HepG2 (cell line): ENCODE measurements around the gene RNF14. TPM values are rescaled to one million over a fixed set of nuclear protein-coding genes. Genes with fewer than 3 reads are reported as not detected.

Experiments used
- CBFB ChIP-seq: sonication (generic); formaldehyde crosslinking; IDR thresholded peaks from 2 replicates; pipeline ENCODE4 v1.4.0; 2020; ENCODE audit warnings: missing genetic modification reagents
- CCAR2 ChIP-seq: fragments of 200-400 bp; formaldehyde crosslinking; optimal IDR thresholded peaks from 2 replicates; pipeline ENCODE3; 2018; ENCODE audit warnings: low read depth, mild to moderate bottlenecking, low read length, moderate library complexity
- EEA1 ChIP-seq: sonication (generic); formaldehyde crosslinking; IDR thresholded peaks from 2 replicates; pipeline ENCODE4 v1.5.1; 2020; ENCODE audit warnings: mild to moderate bottlenecking, missing genetic modification reagents, borderline replicate concordance
- EED ChIP-seq: sonication (generic); formaldehyde crosslinking; IDR thresholded peaks from 2 replicates; pipeline ENCODE4 v1.5.0; 2020; ENCODE audit warnings: mild to moderate bottlenecking, missing genetic modification reagents
- NFIB ChIP-seq: sonication (generic); formaldehyde crosslinking; IDR thresholded peaks from 2 replicates; pipeline ENCODE4 v1.9.0; 2021; ENCODE audit warnings: missing genetic modification reagents, mild to moderate bottlenecking, borderline replicate concordance
- NONO ChIP-seq, 2 experiments: fragments of 450-650 bp in 1 of 2; sonication (generic) in 1 of 2; formaldehyde crosslinking in 1 of 2; IDR thresholded peaks in 1 of 2; conservative IDR thresholded peaks in 1 of 2; 2 replicates each; pipeline versions ENCODE4 v1.6.1 to v1.8.0; 2017 to 2022; ENCODE audit warnings: mild to moderate bottlenecking in 1 of 2, missing genetic modification reagents in 1 of 2, moderate library complexity in 1 of 2
- PAX8 ChIP-seq: sonication (generic); formaldehyde crosslinking; IDR thresholded peaks from 2 replicates; pipeline ENCODE4 v1.8.0; 2022; ENCODE audit warnings: mild to moderate bottlenecking, missing genetic modification reagents, borderline replicate concordance
- SMAD1 ChIP-seq: sonication (generic); formaldehyde crosslinking; IDR thresholded peaks from 2 replicates; pipeline ENCODE4 v1.4.0; 2020; ENCODE audit warnings: missing genetic modification reagents, low read depth, mild to moderate bottlenecking, borderline replicate concordance
- TAF1 ChIP-seq: sonication (generic); formaldehyde crosslinking; IDR thresholded peaks from 2 replicates; pipeline ENCODE4 v1.4.0; 2020; ENCODE audit warnings: missing genetic modification reagents
- TBL1XR1 ChIP-seq: fragments of 150-350 bp; IDR thresholded peaks from 2 replicates; pipeline ENCODE4 v1.6.1; 2014; ENCODE audit warnings: borderline replicate concordance, low read length; ENCODE audit not compliant: partially characterized antibody
- ZKSCAN8 ChIP-seq: IDR thresholded peaks from 2 replicates; pipeline ENCODE4 v1.6.1; 2016; ENCODE audit warnings: borderline replicate concordance, missing genetic modification reagents, missing compliant biosample characterization
- ZNF296 ChIP-seq: sonication (generic); formaldehyde crosslinking; conservative IDR thresholded peaks from 2 replicates; pipeline ENCODE4 v1.5.0; 2020; ENCODE audit warnings: mild to moderate bottlenecking, missing genetic modification reagents
- ZSCAN25 ChIP-seq: sonication (generic); formaldehyde crosslinking; IDR thresholded peaks from 2 replicates; pipeline ENCODE4 v1.8.0; 2022; ENCODE audit warnings: mild to moderate bottlenecking, missing genetic modification reagents
- ZSCAN30 ChIP-seq: sonication (generic); formaldehyde crosslinking; IDR thresholded peaks from 2 replicates; pipeline ENCODE4 v1.5.0; 2020; ENCODE audit warnings: mild to moderate bottlenecking, missing genetic modification reagents
- polyA plus RNA-seq, 8 experiments: library from polyadenylated mRNA; depleted of rRNA in 3 of 8; stranded (reverse) in 7 of 8; unstranded in 1 of 8; fragments of >200 nt; fragmentation: Illumina TruSeq in 4 of 8; extraction: Trizol in 4 of 8; gene quantifications; 2 replicates each; pipeline versions ENCODE4 v1.2.1 to v1.2.3, GENCODE V29; 2011 to 2016; ENCODE audit warnings: low read depth in 4 of 8, missing spikeins in 1 of 8, mixed read lengths in 1 of 8; ENCODE audit not compliant: insufficient read depth in 1 of 8
- total RNA-seq, 5 experiments: library from RNA; depleted of rRNA; stranded (reverse); fragments of >200 nt; fragmentation: Illumina TruSeq; extraction: Trizol; gene quantifications; 2 replicates each; pipeline ENCODE4 v1.2.3, GENCODE V29; 2016; ENCODE audit warnings: low read depth in 1 of 5
- TF ChIP-seq, protein P1 (sequence below): sonication (generic); formaldehyde crosslinking; IDR thresholded peaks from 2 replicates; pipeline ENCODE4 v1.8.1; 2022; ENCODE audit warnings: low read depth, mild to moderate bottlenecking, missing genetic modification reagents
- TF ChIP-seq, protein P2 (sequence below): sonication (generic); formaldehyde crosslinking; conservative IDR thresholded peaks from 2 replicates; pipeline ENCODE4 v1.8.1; 2023; ENCODE audit warnings: missing genetic modification reagents
- TF ChIP-seq, protein P3 (sequence below): sonication (generic); formaldehyde crosslinking; IDR thresholded peaks from 2 replicates; pipeline ENCODE4 v1.5.0; 2020; ENCODE audit warnings: mild to moderate bottlenecking, missing genetic modification reagents
- TF ChIP-seq, protein P4 (sequence below): sonication (generic); formaldehyde crosslinking; IDR thresholded peaks from 2 replicates; pipeline ENCODE4 v1.8.1; 2023; ENCODE audit warnings: mild to moderate bottlenecking, missing genetic modification reagents

Gene RNF14
- total and polyA plus RNA-seq, 2 of the 13 experiments (the other 11 are each of a cell fraction or from before 2014, with no cell fraction given) = 11.3 to 28.1 TPM

DNA sequence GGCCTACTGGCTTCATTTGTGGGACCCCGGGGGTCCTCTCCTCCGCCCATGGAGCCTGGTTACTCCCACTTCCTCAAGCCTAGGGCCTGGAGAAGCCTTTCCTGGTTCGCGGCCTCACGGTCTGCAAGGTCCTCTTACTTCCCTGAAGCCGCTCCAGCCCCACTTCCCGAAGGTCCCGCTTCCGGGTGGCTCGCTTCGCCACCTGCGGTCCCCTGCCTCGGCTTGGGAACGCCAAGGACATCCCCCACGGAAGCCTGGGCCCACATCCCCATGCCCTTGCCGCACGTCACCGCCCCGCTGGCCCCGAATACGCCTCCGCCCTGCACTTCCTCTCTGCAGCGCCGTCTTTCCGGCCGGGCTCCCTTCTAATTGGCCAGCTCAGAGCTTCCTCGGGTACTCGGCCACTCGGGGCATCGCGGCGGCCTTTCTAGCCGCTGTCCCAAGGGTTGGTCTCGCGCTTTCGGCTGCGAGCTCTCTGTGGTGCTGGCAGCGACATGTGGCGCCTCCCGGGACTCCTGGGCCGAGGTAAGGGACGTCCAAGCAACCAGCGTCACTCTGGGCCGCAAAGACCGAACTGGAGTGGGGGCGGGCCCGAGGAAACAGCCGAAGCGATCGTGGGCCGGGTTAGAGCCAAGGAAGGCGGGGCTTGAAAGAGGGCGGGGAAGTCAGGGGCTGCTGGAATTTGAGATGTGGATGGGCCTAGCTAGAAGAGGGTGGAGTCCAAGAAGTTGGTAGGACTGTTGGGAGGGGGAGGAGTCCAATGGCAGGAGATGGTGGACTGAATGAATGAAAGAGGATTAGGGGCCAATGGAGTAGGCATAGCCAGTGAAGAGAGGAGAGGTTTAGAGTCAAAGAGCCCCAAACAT is 45.2 kb upstream of the RNF14 start, which contains the start of gene DELE1 (continued):
- TF ChIP-seq NONO (IDR thresholded peaks at IDR 0.05) (no peak), NONO (CRISPR knock-in tag; conservative IDR thresholded peaks at IDR 0.05) (peak; percentile 35; the same call in 1 of the 2 replicates), ZNF296 (CRISPR knock-in tag) (no peak; the same call in 1 of the 2 replicates), EED (peak; percentile 94; the same call in 1 of the 2 replicates), TAF1 (peak; percentile 84), SMAD1 (CRISPR knock-in tag) (no peak), TBL1XR1 (no peak), CBFB (CRISPR knock-in tag) (no peak), CCAR2 (no peak), NFIB (no peak), EEA1 (no peak), ZSCAN30 (no peak), PAX8 (CRISPR knock-in tag) (peak; percentile 23; the same call in 1 of the 2 replicates), ZKSCAN8 (CRISPR knock-in tag) (0 out of 2 replicates have a peak, but pooled peaks have one; percentile 22), ZSCAN25 (CRISPR knock-in tag) (peak; percentile 43; the same call in 1 of the 2 replicates)
- TF ChIP-seq, protein P1, sequence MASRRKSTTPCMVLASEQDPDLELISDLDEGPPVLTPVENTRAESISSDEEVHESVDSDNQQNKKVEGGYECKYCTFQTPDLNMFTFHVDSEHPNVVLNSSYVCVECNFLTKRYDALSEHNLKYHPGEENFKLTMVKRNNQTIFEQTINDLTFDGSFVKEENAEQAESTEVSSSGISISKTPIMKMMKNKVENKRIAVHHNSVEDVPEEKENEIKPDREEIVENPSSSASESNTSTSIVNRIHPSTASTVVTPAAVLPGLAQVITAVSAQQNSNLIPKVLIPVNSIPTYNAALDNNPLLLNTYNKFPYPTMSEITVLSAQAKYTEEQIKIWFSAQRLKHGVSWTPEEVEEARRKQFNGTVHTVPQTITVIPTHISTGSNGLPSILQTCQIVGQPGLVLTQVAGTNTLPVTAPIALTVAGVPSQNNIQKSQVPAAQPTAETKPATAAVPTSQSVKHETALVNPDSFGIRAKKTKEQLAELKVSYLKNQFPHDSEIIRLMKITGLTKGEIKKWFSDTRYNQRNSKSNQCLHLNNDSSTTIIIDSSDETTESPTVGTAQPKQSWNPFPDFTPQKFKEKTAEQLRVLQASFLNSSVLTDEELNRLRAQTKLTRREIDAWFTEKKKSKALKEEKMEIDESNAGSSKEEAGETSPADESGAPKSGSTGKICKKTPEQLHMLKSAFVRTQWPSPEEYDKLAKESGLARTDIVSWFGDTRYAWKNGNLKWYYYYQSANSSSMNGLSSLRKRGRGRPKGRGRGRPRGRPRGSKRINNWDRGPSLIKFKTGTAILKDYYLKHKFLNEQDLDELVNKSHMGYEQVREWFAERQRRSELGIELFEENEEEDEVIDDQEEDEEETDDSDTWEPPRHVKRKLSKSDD (CRISPR knock-in tag) = peak; percentile 60
- TF ChIP-seq, protein P2, sequence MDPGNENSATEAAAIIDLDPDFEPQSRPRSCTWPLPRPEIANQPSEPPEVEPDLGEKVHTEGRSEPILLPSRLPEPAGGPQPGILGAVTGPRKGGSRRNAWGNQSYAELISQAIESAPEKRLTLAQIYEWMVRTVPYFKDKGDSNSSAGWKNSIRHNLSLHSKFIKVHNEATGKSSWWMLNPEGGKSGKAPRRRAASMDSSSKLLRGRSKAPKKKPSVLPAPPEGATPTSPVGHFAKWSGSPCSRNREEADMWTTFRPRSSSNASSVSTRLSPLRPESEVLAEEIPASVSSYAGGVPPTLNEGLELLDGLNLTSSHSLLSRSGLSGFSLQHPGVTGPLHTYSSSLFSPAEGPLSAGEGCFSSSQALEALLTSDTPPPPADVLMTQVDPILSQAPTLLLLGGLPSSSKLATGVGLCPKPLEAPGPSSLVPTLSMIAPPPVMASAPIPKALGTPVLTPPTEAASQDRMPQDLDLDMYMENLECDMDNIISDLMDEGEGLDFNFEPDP (CRISPR knock-in tag) = no peak
- TF ChIP-seq, protein P3, sequence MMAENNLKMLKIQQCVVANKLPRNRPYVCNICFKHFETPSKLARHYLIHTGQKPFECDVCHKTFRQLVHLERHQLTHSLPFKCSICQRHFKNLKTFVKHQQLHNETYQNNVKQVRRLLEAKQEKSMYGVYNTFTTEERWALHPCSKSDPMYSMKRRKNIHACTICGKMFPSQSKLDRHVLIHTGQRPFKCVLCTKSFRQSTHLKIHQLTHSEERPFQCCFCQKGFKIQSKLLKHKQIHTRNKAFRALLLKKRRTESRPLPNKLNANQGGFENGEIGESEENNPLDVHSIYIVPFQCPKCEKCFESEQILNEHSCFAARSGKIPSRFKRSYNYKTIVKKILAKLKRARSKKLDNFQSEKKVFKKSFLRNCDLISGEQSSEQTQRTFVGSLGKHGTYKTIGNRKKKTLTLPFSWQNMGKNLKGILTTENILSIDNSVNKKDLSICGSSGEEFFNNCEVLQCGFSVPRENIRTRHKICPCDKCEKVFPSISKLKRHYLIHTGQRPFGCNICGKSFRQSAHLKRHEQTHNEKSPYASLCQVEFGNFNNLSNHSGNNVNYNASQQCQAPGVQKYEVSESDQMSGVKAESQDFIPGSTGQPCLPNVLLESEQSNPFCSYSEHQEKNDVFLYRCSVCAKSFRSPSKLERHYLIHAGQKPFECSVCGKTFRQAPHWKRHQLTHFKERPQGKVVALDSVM (CRISPR knock-in tag) = peak; percentile 41; the same call in 1 of the 2 replicates
- TF ChIP-seq, protein P4, sequence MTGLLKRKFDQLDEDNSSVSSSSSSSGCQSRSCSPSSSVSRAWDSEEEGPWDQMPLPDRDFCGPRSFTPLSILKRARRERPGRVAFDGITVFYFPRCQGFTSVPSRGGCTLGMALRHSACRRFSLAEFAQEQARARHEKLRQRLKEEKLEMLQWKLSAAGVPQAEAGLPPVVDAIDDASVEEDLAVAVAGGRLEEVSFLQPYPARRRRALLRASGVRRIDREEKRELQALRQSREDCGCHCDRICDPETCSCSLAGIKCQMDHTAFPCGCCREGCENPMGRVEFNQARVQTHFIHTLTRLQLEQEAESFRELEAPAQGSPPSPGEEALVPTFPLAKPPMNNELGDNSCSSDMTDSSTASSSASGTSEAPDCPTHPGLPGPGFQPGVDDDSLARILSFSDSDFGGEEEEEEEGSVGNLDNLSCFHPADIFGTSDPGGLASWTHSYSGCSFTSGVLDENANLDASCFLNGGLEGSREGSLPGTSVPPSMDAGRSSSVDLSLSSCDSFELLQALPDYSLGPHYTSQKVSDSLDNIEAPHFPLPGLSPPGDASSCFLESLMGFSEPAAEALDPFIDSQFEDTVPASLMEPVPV (CRISPR knock-in tag) = peak; percentile 86
